Caco-2 (cell line): Measurements from ENCODE around the gene SBF2. TPM values are rescaled to one million over a fixed set of nuclear protein-coding genes. Genes with fewer than 3 reads are reported as not detected.

ENCODE experiments used
- BruUV-seq: library from RNA; stranded (reverse); fragments of 400-500 nt; replicated peaks from 2 replicates; lab custom pipeline; 2021; lab: Mats Ljungman, UMichigan
- CTCF ChIA-PET: fragments of 300-600 bp; sonication (Branson Sonifier 250); formaldehyde crosslinking; loops from one replicate; lab custom pipeline; 2022; ENCODE audit warnings: antibody characterized with exemption; lab: Charles Lee
- POLR2A ChIA-PET: fragments of 300-600 bp; sonication (Branson Sonifier 250); formaldehyde crosslinking; loops from one replicate; lab custom pipeline; 2022; ENCODE audit warnings: antibody characterized with exemption; lab: Charles Lee
- DNase-seq, 2 experiments: peaks; one replicate each; pipeline versions ENCODE4 v3.0.0 to v3.0.0-alpha.2; 2020 to 2022
- H3K27me3 ChIP-seq: replicated peaks from 2 replicates; pipeline ENCODE4 v1.6.0; 2011; ENCODE audit warnings: low read length; ENCODE audit not compliant: control insufficient read depth, insufficient read depth
- H3K36me3 ChIP-seq: 2 replicates; pipeline ENCODE4 v1.5.1; 2011; ENCODE audit warnings: low read length; ENCODE audit not compliant: control insufficient read depth, insufficient read depth
- H3K4me1 ChIP-seq: fragments of 250-450 bp; sonication (Bioruptor Pico); 2 replicates; pipeline ENCODE4 v1.5.1; 2020; ENCODE audit warnings: mild to moderate bottlenecking
- H3K4me3 ChIP-seq: 2 replicates; pipeline ENCODE4 v1.5.1; 2011; ENCODE audit warnings: low read depth, mild to moderate bottlenecking, control low read depth, low read length
- H3K9me3 ChIP-seq: fragments of 250-450 bp; sonication (Bioruptor Pico); 2 replicates; pipeline ENCODE4 v1.5.1; 2020; ENCODE audit warnings: mild to moderate bottlenecking, moderate library complexity
- H3K27ac Mint-ChIP-seq: one replicate; pipeline ENCODE4 v1.8.0; 2022; ENCODE audit warnings: mixed read lengths; ENCODE audit not compliant: unreplicated experiment
- H3K27me3 Mint-ChIP-seq: one replicate; pipeline ENCODE4 v1.8.0; 2022; ENCODE audit warnings: mixed read lengths; ENCODE audit not compliant: insufficient read depth, unreplicated experiment
- H3K36me3 Mint-ChIP-seq: one replicate; pipeline ENCODE4 v1.8.0; 2022; ENCODE audit warnings: mild to moderate bottlenecking, mixed read lengths; ENCODE audit not compliant: insufficient read depth, unreplicated experiment
- H3K4me1 Mint-ChIP-seq: one replicate; pipeline ENCODE4 v1.8.0; 2022; ENCODE audit warnings: low read depth, mixed read lengths; ENCODE audit not compliant: unreplicated experiment
- H3K4me3 Mint-ChIP-seq: one replicate; pipeline ENCODE4 v1.8.0; 2022; ENCODE audit warnings: mild to moderate bottlenecking, moderate library complexity, mixed read lengths; ENCODE audit not compliant: unreplicated experiment
- H3K9me3 Mint-ChIP-seq: one replicate; pipeline ENCODE4 v1.8.0; 2022; ENCODE audit warnings: mixed read lengths; ENCODE audit not compliant: unreplicated experiment
- CTCF ChIP-seq, 2 experiments: fragments of 200-600 bp in 1 of 2; IDR thresholded peaks; 1 replicate in 1 of 2; 2 replicates in 1 of 2; pipeline versions ENCODE4 v1.5.1 to v1.8.0; 2011 to 2022; ENCODE audit warnings: antibody characterized with exemption in 1 of 2, control low read depth in 1 of 2, inconsistent platforms in 1 of 2, low read depth in 1 of 2, low read length in 1 of 2, mild to moderate bottlenecking in 1 of 2, moderate library complexity in 1 of 2; ENCODE audit not compliant: insufficient read depth in 1 of 2, severe bottlenecking in 1 of 2, unreplicated experiment in 1 of 2
- intact Hi-C: fragments of 100-400 bp; cut with micrococcal nuclease; formaldehyde crosslinking; loops from one replicate; pipeline ENCODE4 v1.10.0; 2022; ENCODE audit not compliant: unreplicated experiment
- total RNA-seq: library from RNA; stranded (reverse); gene quantifications from 2 replicates; pipeline ENCODE4 v1.2.3, GENCODE V29; 2022

The SBF2 gene
- total RNA-seq, 1 experiment from 2014 or later = 72.2 TPM

DNA sequence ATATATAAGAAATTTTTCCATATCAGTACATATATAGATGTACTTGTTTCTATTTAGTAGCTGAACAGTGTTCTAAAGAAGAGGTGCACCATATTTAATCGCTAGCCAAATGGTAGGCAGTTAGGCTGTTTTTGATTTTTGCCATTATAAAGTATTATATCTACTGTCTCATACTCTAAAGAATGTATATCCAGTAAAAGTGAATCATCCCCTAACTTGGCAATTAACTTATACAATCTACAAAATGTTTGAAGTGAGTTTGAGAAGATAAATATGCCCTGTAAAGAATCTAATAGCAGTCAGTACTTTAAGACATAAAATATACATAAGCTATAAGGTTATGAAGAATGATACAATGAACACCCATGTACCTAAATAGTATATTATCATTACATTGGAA lies 338.6 kb downstream of the SBF2 start:
- Mint-ChIP-seq H3K36me3 (peaks cover 12% of the 10 kb centered on the region), H3K27ac (no peak overlapping the region), H3K27me3 (no peaks in the 10 kb centered on the region), H3K4me3 (no peak overlapping the region), H3K9me3 (no peaks in the 10 kb centered on the region), H3K4me1 (peaks cover 21% of the 10 kb centered on the region)
- POLR2A ChIA-PET = no interaction called here
- H3K4me1 ChIP-seq = peaks cover 14% of the 10 kb centered on the region
- no peaks in the 10 kb centered on the region for H3K27me3 ChIP-seq
- no peak overlapping the region for H3K4me3 ChIP-seq
- TF ChIP-seq CTCF (IDR thresholded peaks at IDR 0.05; ENCODE audit: insufficient read depth in 1 of 2, low read depth in 1 of 2, low read length in 1 of 2, severe bottlenecking in 1 of 2, unreplicated experiment in 1 of 2) = no peak
- H3K36me3 ChIP-seq = no peaks in the 10 kb centered on the region
- no TSS peak for BruUV-seq
- intact Hi-C loops = no loop called here
- CTCF ChIA-PET = no interaction called here
- DNase-seq = no peak
- H3K9me3 ChIP-seq = peaks cover 6% of the 10 kb centered on the region; the same call in 1 of the 2 replicates

- ChIA-PET POLR2A (no interaction called here), CTCF (no interaction called here)
- Histone ChIP-seq H3K36me3 (no peaks in the 10 kb centered on the region), H3K4me1 (peaks cover 27% of the 10 kb centered on the region), H3K27me3 (no peaks in the 10 kb centered on the region), H3K4me3 (no peak overlapping the region), H3K9me3 (peaks cover 6% of the 10 kb centered on the region; the same call in 1 of the 2 replicates)
- TF ChIP-seq CTCF (IDR thresholded peaks at IDR 0.05; ENCODE audit: insufficient read depth in 1 of 2, low read depth in 1 of 2, low read length in 1 of 2, severe bottlenecking in 1 of 2, unreplicated experiment in 1 of 2) = no peak
- intact Hi-C loops = loop anchor here (5.0 kb wide), 1 partner anchor 47 kb away; no protein-coding TSS in a partner anchor
- H3K4me1 Mint-ChIP-seq = peaks cover 30% of the 10 kb centered on the region
- H3K27me3 Mint-ChIP-seq = no peaks in the 10 kb centered on the region
- H3K36me3 Mint-ChIP-seq = peaks cover 5% of the 10 kb centered on the region
- no peak overlapping the region for H3K27ac Mint-ChIP-seq
- no peaks in the 10 kb centered on the region for H3K9me3 Mint-ChIP-seq
- no TSS peak for BruUV-seq
- H3K4me3 Mint-ChIP-seq = no peak overlapping the region
- DNase-seq = no peak
Measured at GRCh38 chr11:9953994-9954626, 339.9 kb downstream of the SBF2 start.

- Mint-ChIP-seq H3K4me1 (peaks cover 30% of the 10 kb centered on the region), H3K27me3 (no peaks in the 10 kb centered on the region), H3K36me3 (no peaks in the 10 kb centered on the region), H3K9me3 (no peaks in the 10 kb centered on the region), H3K4me3 (no peak overlapping the region), H3K27ac (peak overlapping the region; percentile 10)
- ChIA-PET CTCF (no interaction called here), POLR2A (no interaction called here)
- intact Hi-C loops = loop anchor here (5.0 kb wide), 1 partner anchor 45 kb away; no protein-coding TSS in a partner anchor
- no peak for TF ChIP-seq CTCF (IDR thresholded peaks at IDR 0.05; ENCODE audit: insufficient read depth in 1 of 2, low read depth in 1 of 2, low read length in 1 of 2, severe bottlenecking in 1 of 2, unreplicated experiment in 1 of 2)
- no peaks in the 10 kb centered on the region for H3K36me3 ChIP-seq
- H3K9me3 ChIP-seq = peaks cover 6% of the 10 kb centered on the region
- peaks cover 28% of the 10 kb centered on the region for H3K4me1 ChIP-seq
- BruUV-seq = no TSS peak
- no peak for DNase-seq
- no peak overlapping the region for H3K4me3 ChIP-seq
- H3K27me3 ChIP-seq = no peaks in the 10 kb centered on the region
Measured at GRCh38 chr11:9952511-9953196, 341.4 kb downstream of the SBF2 start.
